Metanephros (tissue), 2 donors: Measurements from ENCODE around the gene UBE3C. TPM values are rescaled to one million over a fixed set of nuclear protein-coding genes. Genes with fewer than 3 reads are reported as not detected.

Experiments
- small RNA-seq: library from RNA; depleted of rRNA; stranded (forward); fragments of <200 nt; gene quantifications from one replicate; pipeline ENCODE3, GENCODE V24; 2014; ENCODE audit warnings: low replicate concordance
- total RNA-seq: library from RNA; depleted of rRNA; stranded (reverse); fragments of >200 nt; gene quantifications from one replicate; pipeline ENCODE4 v1.2.3, GENCODE V29; 2014

UBE3C gene
- 56.1 TPM for total RNA-seq

DNA sequence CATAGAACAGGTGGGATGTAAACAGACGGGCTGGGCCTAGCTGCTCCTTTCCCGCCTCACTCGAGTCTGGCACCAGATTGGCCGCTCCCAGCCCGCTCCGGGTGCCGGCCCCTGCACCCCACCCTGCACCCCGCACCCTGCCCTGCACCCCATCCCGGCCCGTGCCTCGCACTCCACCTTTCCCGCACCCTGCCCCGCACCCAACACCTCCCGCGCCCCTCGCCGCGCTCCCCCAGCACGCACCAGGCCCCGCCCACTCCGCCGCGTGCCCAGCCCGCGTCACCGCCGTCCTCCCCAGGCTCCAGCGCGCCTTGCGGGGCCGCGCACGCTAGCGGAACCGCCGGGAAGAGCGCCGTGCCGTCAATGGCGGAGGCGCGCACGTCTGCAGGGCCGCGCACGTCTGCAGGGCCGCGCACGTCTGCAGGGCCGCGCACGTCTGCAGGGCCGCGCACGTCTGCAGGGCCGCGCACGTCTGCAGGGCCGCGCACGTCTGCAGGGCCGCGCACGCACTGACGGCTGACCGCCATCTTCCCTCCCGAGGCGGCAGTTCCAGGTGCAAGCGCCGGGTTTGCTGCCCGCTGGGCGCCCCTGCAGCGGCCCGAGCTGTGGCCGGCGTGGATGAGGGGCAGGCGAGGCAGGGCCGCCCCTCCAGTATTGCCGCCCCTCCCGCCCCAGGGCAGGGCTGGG, at the start of gene UBE3C:
TSS of gene UBE3C (plus strand) at position 503 of the 687 bp plus-strand sequence. CDS start 347 bp downstream, outside the sequence.

Small RNAs within 50 kb of the gene (small RNA-seq; reads per million reads assigned to genes)
- not detected for gene AC004975.1

Other genes with a start within 250 kb of the UBE3C start
- 111 TPM for gene LMBR1, start 245.7 kb upstream of the UBE3C start, total RNA-seq
- 30.6 TPM for gene NOM1, start 189.2 kb upstream of the UBE3C start, total RNA-seq
- 0.18 TPM for gene MNX1, start 128.3 kb upstream of the UBE3C start, total RNA-seq
- gene DNAJB6, start 198.1 kb downstream of the UBE3C start, total RNA-seq: 90.7 TPM